Measurements from ENCODE around the gene KRTAP5-2.
"Not testable (repeated sequence)": the region's sequence is repeated elsewhere in the genome, so short reads cannot be mapped to it uniquely, and the experiment has no call there.

Gene KRTAP5-2

GRCh38 chr11:1603629-1604028 lies 5.5 kb upstream of the KRTAP5-2 start:
- TF ChIP-seq GATA3 (IDR thresholded peaks at IDR 0.05; ENCODE audit: low read depth, low read length) (no peak), GATA2 (IDR thresholded peaks at IDR 0.05; ENCODE audit: low read depth, low read length) (no peak)

DNA sequence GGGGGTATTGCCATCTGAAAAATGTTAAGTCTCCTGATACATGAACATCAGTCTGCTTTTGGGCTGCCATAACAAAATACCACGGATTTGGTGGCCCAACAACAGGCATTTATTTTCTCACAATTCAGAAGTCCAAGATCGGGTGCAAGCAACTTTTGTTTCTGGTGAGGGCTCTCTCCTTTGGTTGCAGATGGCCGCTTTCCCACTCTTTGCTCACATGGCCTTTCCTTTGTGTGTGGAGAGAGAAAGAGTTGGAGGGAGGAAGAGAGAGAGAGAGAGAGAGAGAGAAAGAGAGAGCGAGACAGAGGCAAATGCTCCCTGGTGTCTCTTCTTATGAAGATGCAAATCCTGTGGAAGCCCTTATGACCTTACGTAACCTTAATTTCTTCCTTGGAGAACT lies 2.5 kb upstream of the KRTAP5-2 start:
- no peak for TF ChIP-seq GATA3 (IDR thresholded peaks at IDR 0.05; ENCODE audit: low read depth, low read length)
- no peak for TF ChIP-seq GATA2 (IDR thresholded peaks at IDR 0.05; ENCODE audit: low read depth, low read length)

DNA sequence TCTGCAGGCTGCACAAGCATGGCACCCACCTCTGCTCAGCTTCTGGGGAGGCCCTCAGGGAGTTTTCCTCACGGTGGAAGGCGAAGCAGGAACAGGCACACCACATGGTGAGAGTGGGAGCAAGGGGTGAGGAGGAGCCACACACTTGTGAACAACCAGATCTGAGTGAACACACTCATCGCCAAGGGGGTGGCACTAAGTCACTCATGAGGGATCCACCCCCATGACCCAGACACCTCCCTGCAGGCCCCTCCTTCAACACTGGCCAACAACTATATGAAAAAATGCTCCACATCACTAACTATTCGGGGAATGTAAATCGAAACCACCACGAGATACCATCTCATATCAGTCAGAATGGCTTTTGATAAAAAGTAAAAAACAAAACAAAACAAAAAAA lies 722 bp upstream of the KRTAP5-2 start:
- TF ChIP-seq GATA2 (IDR thresholded peaks at IDR 0.05; ENCODE audit: low read depth, low read length) (no peak), GATA3 (IDR thresholded peaks at IDR 0.05; ENCODE audit: low read depth, low read length) (no peak)

GRCh38 chr11:1597331-1597993 lies 632 bp downstream of the KRTAP5-2 start:
- no peak for TF ChIP-seq GATA3 (IDR thresholded peaks at IDR 0.05; ENCODE audit: low read depth, low read length)

DNA sequence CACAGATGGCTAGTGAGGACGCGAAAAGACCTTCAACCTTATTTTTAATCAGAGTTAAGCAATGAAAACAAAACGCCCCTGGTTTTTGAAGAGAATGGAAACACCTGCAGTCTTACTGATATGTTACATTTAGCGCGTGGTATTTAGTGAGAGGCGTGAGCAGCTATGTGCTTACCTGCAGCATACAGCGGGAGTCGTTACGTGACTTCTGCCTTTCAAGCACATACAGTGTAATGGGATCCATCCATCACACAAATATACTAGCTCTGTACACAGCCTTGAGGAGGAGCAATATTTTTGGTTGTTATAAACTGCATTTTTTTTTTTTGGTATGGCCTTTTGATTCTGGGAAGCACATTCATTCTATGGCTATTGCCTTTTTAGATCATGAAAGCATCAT lies 5.5 kb downstream of the KRTAP5-2 start:
- no peak for TF ChIP-seq GATA3 (IDR thresholded peaks at IDR 0.05; ENCODE audit: low read depth, low read length)
- TF ChIP-seq GATA2 (IDR thresholded peaks at IDR 0.05; ENCODE audit: low read depth, low read length): no peak

DNA sequence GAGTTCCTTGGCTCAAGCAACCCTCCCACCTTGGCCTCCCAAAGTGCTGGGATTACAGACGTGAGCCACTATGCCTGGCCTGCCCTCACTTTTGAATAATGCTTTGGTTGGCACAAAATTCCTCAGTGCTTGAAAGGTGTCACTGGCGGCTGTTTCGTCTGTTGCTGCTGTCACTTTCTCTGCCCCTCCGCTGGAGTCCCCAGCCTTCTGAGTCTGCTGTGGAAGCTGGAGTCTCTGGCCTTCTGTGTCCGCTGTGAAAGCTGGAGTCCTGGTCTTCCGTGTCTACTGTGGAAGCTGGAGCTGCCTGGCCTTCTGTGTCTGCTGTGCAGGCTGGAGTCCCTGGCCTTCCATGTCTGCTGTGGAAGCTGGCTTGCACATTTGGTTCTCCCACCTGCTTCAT lies 8.1 kb downstream of the KRTAP5-2 start:
- no peak for TF ChIP-seq GATA3 (IDR thresholded peaks at IDR 0.05; ENCODE audit: low read depth, low read length)
- no peak for TF ChIP-seq GATA2 (IDR thresholded peaks at IDR 0.05; ENCODE audit: low read depth, low read length)

DNA sequence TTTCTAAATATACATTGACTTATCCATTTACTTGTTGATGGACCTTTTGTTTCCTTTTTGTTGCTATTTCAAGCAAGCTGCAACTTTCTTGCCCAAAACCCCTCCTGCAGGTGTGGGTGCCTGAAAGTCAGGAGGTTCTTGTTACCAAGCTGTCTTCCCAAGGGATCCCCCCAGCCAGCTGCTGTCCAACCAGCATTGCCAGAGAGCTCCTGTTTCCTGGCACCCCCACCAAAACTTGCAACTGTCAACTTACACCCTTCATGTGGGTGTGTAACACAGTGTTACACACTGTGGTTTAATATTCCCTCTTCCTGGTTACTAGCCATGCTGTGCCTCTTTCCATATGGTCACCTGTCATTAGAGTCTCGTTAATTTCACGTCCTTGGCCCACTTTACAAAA lies 11.4 kb downstream of the KRTAP5-2 start:
- no peak for TF ChIP-seq GATA3 (IDR thresholded peaks at IDR 0.05; ENCODE audit: low read depth, low read length)
- no peak for TF ChIP-seq GATA2 (IDR thresholded peaks at IDR 0.05; ENCODE audit: low read depth, low read length)

- TF ChIP-seq GATA2, GATA3 (IDR thresholded peaks at IDR 0.05; ENCODE audit: low read depth, low read length): not testable (repeated sequence)
These were observed 13.3 kb downstream of the KRTAP5-2 start, which contains the start of gene KRTAP5-1 for GRCh38 chr11:1584661-1585370. Gene KRTAP5-1 (minus strand): TSS chr11:1585283. CDS start chr11:1585249, 34 bp downstream.

DNA sequence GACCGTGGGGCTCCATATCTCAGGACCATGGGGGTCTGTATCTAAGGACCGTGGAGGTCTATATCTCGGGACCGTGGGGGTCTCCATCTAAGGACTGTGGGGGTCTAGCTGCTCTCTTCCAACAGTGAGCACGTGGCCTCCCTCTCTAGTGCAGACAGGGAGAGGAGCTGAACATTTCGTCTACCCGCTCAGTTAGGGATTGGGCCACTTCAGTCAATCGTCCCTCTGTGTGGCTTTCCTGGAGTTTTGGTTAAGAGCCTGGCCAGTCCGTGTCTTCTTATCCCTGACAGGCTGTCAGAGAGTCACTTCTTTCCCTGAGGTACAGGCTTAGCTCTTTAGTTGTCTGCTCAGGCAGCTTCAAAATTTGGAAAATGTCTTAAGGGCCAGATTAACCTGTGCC lies 16.1 kb downstream of the KRTAP5-2 start:
- TF ChIP-seq GATA3 (IDR thresholded peaks at IDR 0.05; ENCODE audit: low read depth, low read length): no peak
- TF ChIP-seq GATA2 (IDR thresholded peaks at IDR 0.05; ENCODE audit: low read depth, low read length): no peak

DNA sequence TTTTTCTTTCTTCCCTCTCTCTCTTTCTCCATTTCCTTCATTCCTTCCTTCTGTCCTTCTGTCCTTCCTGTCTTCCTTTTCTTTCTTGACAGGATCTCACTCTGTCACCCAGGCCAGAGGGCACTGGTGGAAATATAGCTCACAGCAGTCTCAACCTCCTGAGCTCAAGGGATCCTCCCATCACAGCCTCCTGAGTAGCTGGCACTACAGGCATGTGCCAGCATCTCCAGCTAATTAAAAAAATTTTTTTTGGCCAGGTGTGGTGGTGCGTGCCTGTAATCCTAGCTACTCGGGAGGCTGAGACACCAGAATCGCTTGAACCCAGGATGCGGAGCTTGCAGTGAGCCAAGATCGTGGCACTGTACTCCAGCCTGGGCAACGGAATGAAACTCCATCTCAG lies 21.3 kb downstream of the KRTAP5-2 start:
- TF ChIP-seq GATA3 (IDR thresholded peaks at IDR 0.05; ENCODE audit: low read depth, low read length) (no peak), GATA2 (IDR thresholded peaks at IDR 0.05; ENCODE audit: low read depth, low read length) (no peak)

- TF ChIP-seq GATA2 (IDR thresholded peaks at IDR 0.05; ENCODE audit: low read depth, low read length) (no peak), GATA3 (IDR thresholded peaks at IDR 0.05; ENCODE audit: low read depth, low read length) (no peak)
These were observed 23.2 kb downstream of the KRTAP5-2 start for GRCh38 chr11:1574933-1575242.

DNA sequence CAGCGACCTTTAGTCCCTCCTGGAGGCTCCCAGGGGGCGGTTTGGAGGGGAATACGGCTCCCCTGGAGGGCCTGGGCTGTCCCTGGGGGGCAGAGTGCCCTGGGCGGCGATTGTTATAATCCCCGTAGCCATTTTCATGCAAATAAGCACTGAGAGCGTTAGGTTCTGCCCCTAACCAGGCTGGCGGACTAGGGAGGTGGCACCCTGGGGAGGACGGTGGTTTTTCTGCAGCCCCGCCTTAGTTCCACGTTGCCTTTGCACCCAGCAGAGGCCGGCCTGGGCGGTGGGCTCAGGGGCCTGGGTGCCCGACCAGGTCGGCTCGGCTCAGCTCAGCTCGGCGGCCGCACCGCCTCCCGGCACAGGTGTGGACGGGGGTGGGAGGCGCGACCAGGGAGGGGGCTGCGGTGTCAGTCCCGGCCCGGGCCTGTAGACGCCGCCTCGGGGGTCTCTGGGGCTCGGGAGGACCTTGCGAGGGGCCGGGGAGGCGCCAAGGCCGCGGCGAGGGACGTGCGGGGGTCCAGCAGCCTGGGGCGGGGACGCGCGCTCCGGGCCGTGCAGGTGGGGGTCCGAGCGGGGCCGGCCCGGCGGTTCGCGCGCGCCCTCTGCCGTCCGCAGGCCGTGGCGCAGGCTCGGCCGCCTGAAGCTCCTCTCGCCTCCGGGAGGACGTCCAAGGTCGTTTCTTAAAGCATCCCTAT lies 23.7 kb downstream of the KRTAP5-2 start:
- TF ChIP-seq GATA3 (IDR thresholded peaks at IDR 0.05; ENCODE audit: low read depth, low read length): no peak
- no peak for TF ChIP-seq GATA2 (IDR thresholded peaks at IDR 0.05; ENCODE audit: low read depth, low read length)

- TF ChIP-seq GATA2 (IDR thresholded peaks at IDR 0.05; ENCODE audit: low read depth, low read length) (no peak), GATA3 (IDR thresholded peaks at IDR 0.05; ENCODE audit: low read depth, low read length) (no peak)
These were observed 24.2 kb downstream of the KRTAP5-2 start for GRCh38 chr11:1573903-1574237.

DNA sequence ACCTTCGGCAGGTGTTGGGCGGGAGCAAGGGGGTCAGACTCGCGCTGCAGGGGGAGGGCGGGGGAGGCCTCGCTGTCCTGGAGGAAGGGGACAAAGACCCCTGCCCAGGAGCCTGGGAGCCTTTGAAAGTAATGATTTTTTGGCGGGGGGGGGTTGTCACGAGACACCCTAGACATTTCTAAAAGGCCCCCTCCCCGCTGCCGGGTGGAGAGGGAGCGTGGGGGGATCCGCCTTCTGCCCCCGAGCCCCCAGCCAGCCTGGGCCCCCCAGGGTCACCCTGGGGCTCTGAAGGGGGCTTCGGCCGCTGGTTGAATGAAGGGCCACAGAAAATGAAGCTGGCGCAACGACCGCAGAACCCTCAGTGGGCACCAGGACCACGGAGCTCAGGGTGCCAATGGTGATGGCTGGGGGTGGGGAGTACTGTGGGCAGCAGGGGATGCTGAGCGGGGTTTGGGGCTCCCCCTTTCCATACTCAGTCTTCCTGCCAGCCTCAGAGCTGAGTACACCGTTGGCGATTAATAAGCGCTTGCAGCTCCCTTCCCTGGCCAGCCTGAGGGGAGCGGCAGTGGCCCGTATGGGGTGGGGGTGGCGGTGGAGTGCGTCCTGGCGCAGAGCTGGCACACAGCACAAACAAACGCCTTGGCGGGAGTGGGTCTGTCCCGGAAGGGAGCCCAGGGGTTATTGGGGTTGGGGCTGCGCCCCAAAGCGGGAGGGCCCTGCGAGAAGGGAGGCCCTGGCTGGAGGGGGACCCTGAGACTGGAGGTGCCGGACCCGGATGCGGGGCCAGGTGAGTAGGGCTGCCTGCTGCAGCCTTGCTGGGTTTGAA lies 24.8 kb downstream of the KRTAP5-2 start:
- TF ChIP-seq GATA2 (IDR thresholded peaks at IDR 0.05; ENCODE audit: low read depth, low read length) (no peak), GATA3 (IDR thresholded peaks at IDR 0.05; ENCODE audit: low read depth, low read length) (no peak)

Data from SH-SY5Y (cell line).